A673 (cell line): ENCODE measurements around the gene METTL26.
A peak's percentile ranks its signal among the peaks of the same experiment; 100 is the strongest.

Experiments
- EZH2 ChIP-seq: fragments of 200-600 bp; sonication (generic); IDR thresholded peaks from 2 replicates; pipeline ENCODE4 v1.6.1; 2017; ENCODE audit warnings: borderline replicate concordance, low read depth, mild to moderate bottlenecking, mixed read lengths, antibody characterized with exemption, low read length; ENCODE audit not compliant: poor library complexity, severe bottlenecking
- TF ChIP-seq, protein P1 (sequence below): fragments of 300-800, 200-600 bp; sonication (generic); conservative IDR thresholded peaks from 2 replicates; pipeline ENCODE4 v1.5.1; 2017; ENCODE audit warnings: low read depth, mild to moderate bottlenecking, antibody characterized with exemption, low read length, moderate library complexity, mixed read lengths

DNA sequence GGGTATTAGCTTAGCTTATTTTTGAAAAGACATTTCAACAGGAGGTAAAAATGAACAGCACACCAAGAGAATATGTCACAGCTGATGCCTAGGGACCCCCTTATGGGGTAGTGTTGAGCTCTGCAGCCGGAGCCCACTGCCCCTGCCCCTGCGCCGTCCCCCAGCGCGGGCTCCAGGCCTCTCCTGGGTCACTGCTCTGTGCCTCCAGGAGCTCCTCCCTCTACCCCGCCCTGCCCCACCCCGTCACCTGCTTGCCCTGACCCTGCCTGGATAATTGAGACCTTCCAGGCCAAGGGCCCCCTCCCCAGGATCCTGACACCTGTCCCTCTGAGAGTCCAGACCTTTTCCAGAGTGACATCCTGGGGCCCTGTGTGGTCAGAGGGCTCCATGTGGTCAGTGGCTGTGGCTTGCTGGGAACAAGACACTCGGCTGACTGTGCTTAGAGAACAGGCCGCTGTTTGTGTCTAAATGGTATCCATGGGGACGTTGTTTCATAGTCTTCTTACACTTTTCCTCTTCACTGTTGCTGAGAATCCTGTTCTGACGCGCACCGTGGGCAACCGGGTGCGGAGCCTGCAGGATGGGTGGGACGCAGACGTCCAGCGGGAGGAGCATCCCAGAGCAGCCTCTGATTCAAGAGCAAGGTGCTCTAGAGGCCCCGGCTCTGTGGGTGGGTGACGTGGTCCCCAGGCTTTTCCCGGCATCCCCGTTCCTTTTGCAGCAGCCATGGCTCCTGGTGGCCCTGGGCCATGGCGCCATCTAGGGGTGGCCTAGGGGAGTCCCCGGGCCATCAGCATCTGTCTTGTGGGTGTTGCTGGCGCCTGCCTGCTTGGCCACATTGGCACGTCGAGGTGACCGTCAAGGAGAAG is 25.4 kb downstream of the METTL26 start:
- TF ChIP-seq, protein P1, sequence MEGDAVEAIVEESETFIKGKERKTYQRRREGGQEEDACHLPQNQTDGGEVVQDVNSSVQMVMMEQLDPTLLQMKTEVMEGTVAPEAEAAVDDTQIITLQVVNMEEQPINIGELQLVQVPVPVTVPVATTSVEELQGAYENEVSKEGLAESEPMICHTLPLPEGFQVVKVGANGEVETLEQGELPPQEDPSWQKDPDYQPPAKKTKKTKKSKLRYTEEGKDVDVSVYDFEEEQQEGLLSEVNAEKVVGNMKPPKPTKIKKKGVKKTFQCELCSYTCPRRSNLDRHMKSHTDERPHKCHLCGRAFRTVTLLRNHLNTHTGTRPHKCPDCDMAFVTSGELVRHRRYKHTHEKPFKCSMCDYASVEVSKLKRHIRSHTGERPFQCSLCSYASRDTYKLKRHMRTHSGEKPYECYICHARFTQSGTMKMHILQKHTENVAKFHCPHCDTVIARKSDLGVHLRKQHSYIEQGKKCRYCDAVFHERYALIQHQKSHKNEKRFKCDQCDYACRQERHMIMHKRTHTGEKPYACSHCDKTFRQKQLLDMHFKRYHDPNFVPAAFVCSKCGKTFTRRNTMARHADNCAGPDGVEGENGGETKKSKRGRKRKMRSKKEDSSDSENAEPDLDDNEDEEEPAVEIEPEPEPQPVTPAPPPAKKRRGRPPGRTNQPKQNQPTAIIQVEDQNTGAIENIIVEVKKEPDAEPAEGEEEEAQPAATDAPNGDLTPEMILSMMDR, result peak; percentile 55
- TF ChIP-seq EZH2, result no peak
